Adrenal gland (tissue), 12 donors: ENCODE measurements around the gene IL17A. TPM values are rescaled to one million over a fixed set of nuclear protein-coding genes. Genes with fewer than 3 reads are reported as not detected.
"Not testable (repeated sequence)": the region's sequence is repeated elsewhere in the genome, so short reads cannot be mapped to it uniquely, and the experiment has no call there.

Experiments used
- DNase-seq, 7 donors: peaks; one replicate each; pipeline ENCODE4 v3.0.0-alpha.2; 2019 to 2020
- H3K27ac ChIP-seq, 5 donors: fragments of 200-600 bp; sonication (generic) in 4 of 5; 1 replicate in 3 of 5; 2 replicates in 2 of 5; pipeline versions ENCODE4 v1.5.1 to v1.8.0; 2016 to 2020; ENCODE audit warnings: mild to moderate bottlenecking in 1 of 5
- H3K27me3 ChIP-seq: fragments of 200-600 bp; 2 replicates; pipeline ENCODE4 v1.8.0; 2021
- H3K36me3 ChIP-seq, 2 donors: fragments of 200-600 bp; replicated peaks in 1 of 2; 1 replicate in 1 of 2; 2 replicates in 1 of 2; pipeline versions ENCODE4 v1.5.1 to v1.8.0; 2018 to 2022
- H3K4me1 ChIP-seq, 2 donors: fragments of 200-600 bp; replicated peaks in 1 of 2; 1 replicate in 1 of 2; 2 replicates in 1 of 2; pipeline versions ENCODE4 v1.5.1 to v1.8.0; 2018 to 2021
- H3K4me3 ChIP-seq, 4 donors: fragments of 200-600 bp; sonication (generic) in 3 of 4; one replicate each; pipeline ENCODE4 v1.5.1; 2016 to 2018
- H3K9me3 ChIP-seq, 3 donors: fragments of 200-600 bp; sonication (generic) in 1 of 3; replicated peaks in 1 of 3; 1 replicate in 2 of 3; 2 replicates in 1 of 3; pipeline versions ENCODE4 v1.5.1 to v1.8.0; 2016 to 2021
- POLR2A ChIP-seq, 2 donors: fragments of 450-650 bp; IDR thresholded peaks; one replicate each; pipeline ENCODE4 v1.6.1; 2017; ENCODE audit warnings: antibody characterized with exemption in 2 of 2, mild to moderate bottlenecking in 2 of 2, moderate library complexity in 1 of 2
- WGBS, 4 donors: extraction: QIAGEN DNeasy Blood & Tissue Kit in 2 of 4; methylation state at CpG; one replicate each; pipeline versions ENCODE4 v1.1.5 to v1.1.7; 2013 to 2017; 5-methylcytosine and 5-hydroxymethylcytosine counted together
- intact Hi-C, 2 donors: fragments of 100-400 bp; cut with DNase I; formaldehyde crosslinking; loops; one replicate each; pipeline versions ENCODE4 v1.14.1 to v1.15.0; 2022 to 2023
- polyA plus RNA-seq, 3 donors: library from polyadenylated mRNA; stranded (reverse); fragments of 200-250 nt in 2 of 3; fragments of 350-450 nt in 1 of 3; fragmentation: Illumina TruSeq in 1 of 3; extraction: RNeasy Lipid Tissue Mini Kit (QIAGEN cat#74804) in 1 of 3; gene quantifications; one replicate each; pipeline ENCODE4 v1.2.3, GENCODE V29; 2013 to 2014
- total RNA-seq, 9 donors: library from RNA; depleted of rRNA in 4 of 9; stranded (reverse); fragments of >200 nt in 4 of 9; fragments of 120-200 nt in 1 of 9; fragmentation: NEBNext Ultra II Directional in 1 of 9; extraction: Animal tissue kit (Norgen Biotek cat#: 25700) in 1 of 9; gene quantifications; one replicate each; pipeline versions ENCODE4 v1.1.0 to v1.2.4, GENCODE V29; 2013 to 2023
- TF ChIP-seq, protein P1 (sequence below), 6 experiments: fragments of 450-650 bp in 4 of 6; fragments of 200-600 bp in 2 of 6; sonication (generic) in 1 of 6; IDR thresholded peaks; 1 replicate in 5 of 6; 2 replicates in 1 of 6; pipeline versions ENCODE4 v1.5.1 to v1.8.0; 2016 to 2021; ENCODE audit warnings: antibody characterized with exemption in 6 of 6, mild to moderate bottlenecking in 2 of 6, moderate library complexity in 1 of 6
- donor health status: healthy with polysubstance abuse.
- donor health status: Bipolar disorder and iron deficiency.
- donor health status: DM: yes; HTN: yes; CAD: no.
- donor health status: DM: no; HTN: no; CAD: no.
- donor health status: DM: no; HTN: no; CAD: no.
- donor health status: DM: yes; HTN: yes; CAD: no.

The IL17A gene
- total and polyA plus RNA-seq, 12 donors, result not detected

DNA sequence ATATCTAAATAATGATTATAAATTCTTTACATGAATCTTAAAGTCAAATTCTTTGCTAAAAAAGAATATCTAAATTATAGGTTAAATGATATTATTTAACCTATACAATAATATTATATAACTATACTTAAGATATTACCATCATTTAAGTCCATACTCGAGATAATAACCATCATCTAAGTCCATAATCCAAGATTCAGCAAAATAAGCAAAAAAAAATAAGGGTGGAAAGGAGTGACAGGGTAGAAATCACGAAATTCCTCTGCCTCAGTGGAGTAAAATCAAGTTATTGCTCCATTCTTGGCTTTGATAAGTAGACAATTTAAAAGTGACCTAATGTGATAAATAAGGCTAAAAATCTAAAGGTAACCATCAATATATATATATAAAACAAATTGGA lies 9.7 kb downstream of the IL17A start:
- no peaks in the 10 kb centered on the region for H3K36me3 ChIP-seq
- H3K4me3 ChIP-seq, result no peak overlapping the region
- intact Hi-C loops, result no loop called here
- no peak overlapping the region for H3K27ac ChIP-seq
- TF ChIP-seq, protein P1, sequence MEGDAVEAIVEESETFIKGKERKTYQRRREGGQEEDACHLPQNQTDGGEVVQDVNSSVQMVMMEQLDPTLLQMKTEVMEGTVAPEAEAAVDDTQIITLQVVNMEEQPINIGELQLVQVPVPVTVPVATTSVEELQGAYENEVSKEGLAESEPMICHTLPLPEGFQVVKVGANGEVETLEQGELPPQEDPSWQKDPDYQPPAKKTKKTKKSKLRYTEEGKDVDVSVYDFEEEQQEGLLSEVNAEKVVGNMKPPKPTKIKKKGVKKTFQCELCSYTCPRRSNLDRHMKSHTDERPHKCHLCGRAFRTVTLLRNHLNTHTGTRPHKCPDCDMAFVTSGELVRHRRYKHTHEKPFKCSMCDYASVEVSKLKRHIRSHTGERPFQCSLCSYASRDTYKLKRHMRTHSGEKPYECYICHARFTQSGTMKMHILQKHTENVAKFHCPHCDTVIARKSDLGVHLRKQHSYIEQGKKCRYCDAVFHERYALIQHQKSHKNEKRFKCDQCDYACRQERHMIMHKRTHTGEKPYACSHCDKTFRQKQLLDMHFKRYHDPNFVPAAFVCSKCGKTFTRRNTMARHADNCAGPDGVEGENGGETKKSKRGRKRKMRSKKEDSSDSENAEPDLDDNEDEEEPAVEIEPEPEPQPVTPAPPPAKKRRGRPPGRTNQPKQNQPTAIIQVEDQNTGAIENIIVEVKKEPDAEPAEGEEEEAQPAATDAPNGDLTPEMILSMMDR (IDR thresholded peaks at IDR 0.05), result no peak
- TF ChIP-seq POLR2A (IDR thresholded peaks at IDR 0.05), result no peak
- H3K27me3 ChIP-seq, result no peaks in the 10 kb centered on the region
- WGBS, 4 donors, result 29 to 40% (median 36%) methylated on average over 2 of the region's 2 CpGs
- H3K4me1 ChIP-seq, result no peaks in the 10 kb centered on the region
- DNase-seq, result no peak
- no peaks in the 10 kb centered on the region for H3K9me3 ChIP-seq

DNA sequence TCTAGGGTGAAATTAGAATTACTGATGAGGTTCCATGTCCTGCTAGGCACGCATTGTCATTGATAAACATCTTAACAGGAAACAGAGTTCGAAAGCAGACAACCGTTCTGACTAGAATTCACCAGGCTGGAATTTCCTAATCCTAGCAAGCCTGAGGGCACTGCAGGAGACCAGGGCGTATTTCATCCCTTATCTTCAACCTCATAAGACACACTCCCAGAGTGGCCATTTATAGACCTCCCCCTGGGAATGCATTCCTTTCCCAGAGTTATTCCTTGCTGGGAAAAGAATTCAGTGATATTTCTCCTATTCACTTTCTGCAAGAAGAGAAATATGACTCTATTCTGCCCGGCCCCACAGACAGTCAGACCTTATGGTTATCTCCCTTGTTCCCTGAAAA lies 13.9 kb downstream of the IL17A start:
- H3K4me1 ChIP-seq, H3K27me3 ChIP-seq, H3K9me3 ChIP-seq, intact Hi-C loops, H3K36me3 ChIP-seq, H3K4me3 ChIP-seq, H3K27ac ChIP-seq, DNase-seq: not testable (repeated sequence)
- WGBS, 4 donors, result 40 to 58% (median 47%) methylated on average over 4 to 5 of the region's 5 CpGs

DNA sequence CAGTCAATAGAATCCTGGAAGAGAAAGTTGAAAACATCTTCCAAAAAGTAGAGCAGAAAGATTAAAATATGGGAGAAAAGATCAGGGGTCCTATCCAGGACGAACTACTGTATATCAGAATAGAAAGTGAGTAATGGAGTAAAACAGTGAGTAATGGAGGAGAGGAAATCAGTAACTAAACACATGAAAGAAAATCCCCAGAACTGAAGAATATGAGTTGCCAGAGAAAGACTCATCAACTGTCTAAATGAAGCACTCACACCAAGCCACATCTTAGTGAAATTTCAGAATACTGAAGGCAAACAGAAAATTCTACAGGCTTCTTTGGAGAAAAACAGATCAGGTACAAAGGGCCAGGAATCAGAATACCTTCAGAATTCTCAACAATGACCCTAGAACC lies 14.9 kb downstream of the IL17A start:
- TF ChIP-seq POLR2A (IDR thresholded peaks at IDR 0.05), result no peak
- TF ChIP-seq, protein P1 (IDR thresholded peaks at IDR 0.05), result no peak
- Histone ChIP-seq H3K9me3 (no peaks in the 10 kb centered on the region), H3K27me3 (no peaks in the 10 kb centered on the region), H3K4me1 (no peaks in the 10 kb centered on the region), H3K4me3 (no peak overlapping the region), H3K36me3 (no peaks in the 10 kb centered on the region), H3K27ac (no peak overlapping the region)
- intact Hi-C loops, result no loop called here
- DNase-seq, result no peak
- WGBS, 4 donors, result 0 to 42% (median 0%) methylated on average over 1 of the region's 1 CpG; no CpG with 5 or more reads in 1 of the 4 donors

DNA sequence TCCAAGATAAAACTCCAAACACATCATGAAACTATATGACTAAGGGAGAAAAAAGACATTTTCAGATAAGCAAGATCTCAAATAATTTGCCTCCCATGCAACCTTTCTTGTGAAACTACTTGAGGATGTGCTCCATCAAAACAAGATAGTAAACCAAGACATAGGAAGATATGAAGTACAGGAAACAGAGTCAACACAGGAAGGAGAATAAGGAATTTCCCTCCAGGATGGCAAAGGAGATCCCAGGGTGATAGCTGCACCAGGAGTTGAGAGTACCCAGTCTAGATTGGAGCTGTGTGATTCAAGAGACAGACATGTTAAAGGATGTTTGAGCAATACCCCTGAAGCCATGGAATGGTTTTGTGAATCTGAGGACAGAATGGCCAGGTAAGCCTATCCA lies 15.3 kb downstream of the IL17A start:
- no peaks in the 10 kb centered on the region for H3K9me3 ChIP-seq
- no peak for DNase-seq
- H3K27ac ChIP-seq, result no peak overlapping the region
- H3K4me1 ChIP-seq, result no peaks in the 10 kb centered on the region
- TF ChIP-seq, protein P1 (IDR thresholded peaks at IDR 0.05), result no peak
- TF ChIP-seq POLR2A (IDR thresholded peaks at IDR 0.05), result no peak
- H3K36me3 ChIP-seq, result no peaks in the 10 kb centered on the region
- intact Hi-C loops, result no loop called here
- H3K4me3 ChIP-seq, result no peak overlapping the region
- H3K27me3 ChIP-seq, result no peaks in the 10 kb centered on the region

DNA sequence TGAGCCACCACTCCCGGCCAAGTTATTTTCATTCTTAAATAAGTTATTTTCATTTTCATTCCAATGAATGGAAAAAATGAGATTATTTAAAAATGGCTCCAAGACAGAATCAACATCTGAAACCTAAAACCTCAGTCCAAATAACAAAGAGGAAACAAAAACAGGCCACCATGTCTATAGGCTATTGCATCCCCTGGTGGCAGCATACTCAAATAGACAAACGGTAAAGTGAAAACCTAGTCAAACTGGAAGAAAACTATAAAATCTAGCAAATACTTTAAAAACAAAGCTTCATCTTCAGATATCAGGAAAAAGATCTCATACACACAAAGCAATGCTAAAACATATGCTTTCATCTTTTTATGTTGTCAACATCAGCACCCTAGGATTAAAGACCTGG lies 20.9 kb downstream of the IL17A start:
- Histone ChIP-seq H3K27me3 (no peaks in the 10 kb centered on the region), H3K27ac (no peak overlapping the region), H3K9me3 (no peaks in the 10 kb centered on the region), H3K36me3 (no peaks in the 10 kb centered on the region), H3K4me3 (no peak overlapping the region), H3K4me1 (no peaks in the 10 kb centered on the region)
- no peak for DNase-seq
- TF ChIP-seq POLR2A (IDR thresholded peaks at IDR 0.05), result no peak
- TF ChIP-seq, protein P1 (IDR thresholded peaks at IDR 0.05), result no peak
- intact Hi-C loops, result no loop called here
- WGBS, 4 donors, result 80 to 91% (median 85%) methylated on average over 2 of the region's 2 CpGs
